D721Med (cell line): ENCODE measurements around the gene MYH13.

ENCODE experiments used
- DNase-seq: peaks from one replicate; pipeline ENCODE4 v3.0.0; 2011; ENCODE audit warnings: low spot score; ENCODE audit not compliant: insufficient read length
- FAIRE-seq: peaks from 2 replicates; lab custom pipeline; 2011; peaks lifted over from hg19 to GRCh38; lab: Jason Lieb, UNC
- CTCF ChIP-seq: IDR thresholded peaks from 2 replicates; pipeline ENCODE4 v1.5.1; 2012; ENCODE audit warnings: mild to moderate bottlenecking, control low read depth; ENCODE audit not compliant: insufficient read depth; ENCODE audit errors: missing control alignments

Gene MYH13

GRCh38 chr17:10352893-10353292, 19.9 kb downstream of the MYH13 start:
- no peak for FAIRE-seq
- TF ChIP-seq CTCF: no peak

GRCh38 chr17:10349403-10349802, 23.4 kb downstream of the MYH13 start:
- FAIRE-seq (no peak), DNase-seq (no peak)
- no peak for TF ChIP-seq CTCF

More at GRCh38 chr17:10352893-10353292, 19.9 kb downstream of the MYH13 start:
- DNase-seq: no peak

GRCh38 chr17:10344816-10345215, 28.0 kb downstream of the MYH13 start:
- FAIRE-seq (no peak), DNase-seq (no peak)
- TF ChIP-seq CTCF: no peak

GRCh38 chr17:10339051-10339450, 33.8 kb downstream of the MYH13 start:
- no peak for DNase-seq
- FAIRE-seq: no peak
- no peak for TF ChIP-seq CTCF

GRCh38 chr17:10337976-10338375, 34.8 kb downstream of the MYH13 start:
- no peak for DNase-seq
- FAIRE-seq: no peak
- TF ChIP-seq CTCF: no peak

- no peak for TF ChIP-seq CTCF
- DNase-seq: no peak
- no peak for FAIRE-seq
Measured at GRCh38 chr17:10337136-10337535, 35.7 kb downstream of the MYH13 start.

GRCh38 chr17:10336393-10336792, 36.4 kb downstream of the MYH13 start:
- TF ChIP-seq CTCF: no peak
- FAIRE-seq (no peak), DNase-seq (no peak)
